Mesenchymal stem cell (in vitro differentiated cells and primary cell): ENCODE measurements around the gene DAB2.

Experiments used
- DNase-seq: peaks from one replicate; pipeline ENCODE4 v3.0.0-alpha.2; 2013
- H2AFZ ChIP-seq: one replicate; pipeline ENCODE4 v1.6.1; 2013; ENCODE audit warnings: low read depth, mild to moderate bottlenecking, control low read depth, inconsistent platforms, low read length, moderate library complexity
- H2AK5ac ChIP-seq: 2 replicates; pipeline ENCODE4 v1.6.1; 2013; ENCODE audit warnings: low read length, moderate library complexity, mild to moderate bottlenecking, inconsistent platforms; ENCODE audit not compliant: severe bottlenecking
- H2BK120ac ChIP-seq: one replicate; pipeline ENCODE4 v1.6.1; 2013; ENCODE audit warnings: low read depth, mild to moderate bottlenecking, inconsistent platforms, low read length, moderate library complexity
- H2BK12ac ChIP-seq, 2 experiments: one replicate each; pipeline ENCODE4 v1.6.1; 2013; ENCODE audit warnings: inconsistent platforms in 2 of 2, low read length in 2 of 2, mild to moderate bottlenecking in 2 of 2, moderate library complexity in 2 of 2, control low read depth in 1 of 2
- H2BK15ac ChIP-seq: one replicate; pipeline ENCODE4 v1.6.1; 2013; ENCODE audit warnings: mild to moderate bottlenecking, low read depth, inconsistent platforms; ENCODE audit not compliant: poor library complexity, severe bottlenecking
- H2BK5ac ChIP-seq: 2 replicates; pipeline ENCODE4 v1.6.1; 2013; ENCODE audit warnings: low read depth, mild to moderate bottlenecking, low read length, control low read depth, inconsistent platforms; ENCODE audit not compliant: poor library complexity, severe bottlenecking
- H3K14ac ChIP-seq, 2 experiments: one replicate each; pipeline ENCODE4 v1.6.1; 2013; ENCODE audit warnings: inconsistent platforms in 2 of 2, low read length in 2 of 2, control low read depth in 1 of 2, mild to moderate bottlenecking in 1 of 2, moderate library complexity in 1 of 2
- H3K18ac ChIP-seq, 2 experiments: one replicate each; pipeline ENCODE4 v1.6.1; 2013; ENCODE audit warnings: inconsistent platforms in 2 of 2, low read length in 2 of 2, control low read depth in 1 of 2, low read depth in 1 of 2, mild to moderate bottlenecking in 1 of 2
- H3K23ac ChIP-seq, 2 experiments: one replicate each; pipeline ENCODE4 v1.6.1; 2013; ENCODE audit warnings: inconsistent platforms in 2 of 2, low read length in 2 of 2, mild to moderate bottlenecking in 2 of 2, moderate library complexity in 2 of 2, control low read depth in 1 of 2
- H3K27ac ChIP-seq: 2 replicates; pipeline ENCODE4 v1.5.1; 2013; ENCODE audit warnings: mild to moderate bottlenecking, moderate library complexity, low read length, control low read depth, inconsistent platforms; ENCODE audit not compliant: poor library complexity, severe bottlenecking
- H3K27me3 ChIP-seq, 2 experiments: 2 replicates each; pipeline versions ENCODE4 v1.6.1 to v1.7.0; 2013; ENCODE audit warnings: low read length in 2 of 2, mild to moderate bottlenecking in 2 of 2, moderate library complexity in 2 of 2, control low read depth in 1 of 2, inconsistent platforms in 1 of 2; ENCODE audit not compliant: control insufficient read depth in 1 of 2, insufficient read depth in 1 of 2
- H3K36me3 ChIP-seq, 2 experiments: 2 replicates each; pipeline versions ENCODE4 v1.6.1 to v1.7.0; 2013; ENCODE audit warnings: low read length in 2 of 2, control low read depth in 1 of 2, inconsistent platforms in 1 of 2, low read depth in 1 of 2, mild to moderate bottlenecking in 1 of 2; ENCODE audit not compliant: insufficient read depth in 2 of 2, control insufficient read depth in 1 of 2
- H3K4ac ChIP-seq, 2 experiments: one replicate each; pipeline ENCODE4 v1.6.1; 2013; ENCODE audit warnings: inconsistent platforms in 2 of 2, low read length in 2 of 2, mild to moderate bottlenecking in 2 of 2, moderate library complexity in 2 of 2, control low read depth in 1 of 2, low read depth in 1 of 2
- H3K4me1 ChIP-seq: 2 replicates; pipeline ENCODE4 v1.6.1; 2013; ENCODE audit warnings: low read depth, low read length, control low read depth; ENCODE audit not compliant: control insufficient read depth, insufficient read depth
- H3K4me2 ChIP-seq: 2 replicates; pipeline ENCODE4 v1.6.1; 2013; ENCODE audit warnings: low read length, mild to moderate bottlenecking, inconsistent platforms; ENCODE audit not compliant: poor library complexity, severe bottlenecking
- H3K4me3 ChIP-seq, 2 experiments: 2 replicates each; pipeline versions ENCODE4 v1.5.1 to v1.7.0; 2013; ENCODE audit warnings: low read length in 2 of 2, mild to moderate bottlenecking in 2 of 2, control low read depth in 1 of 2, low read depth in 1 of 2; ENCODE audit not compliant: insufficient read depth in 1 of 2
- H3K79me1 ChIP-seq: replicated peaks from 2 replicates; pipeline ENCODE4 v1.6.1; 2013; ENCODE audit warnings: mild to moderate bottlenecking, control low read depth, low read length, inconsistent platforms; ENCODE audit not compliant: poor library complexity, severe bottlenecking
- H3K9ac ChIP-seq: 2 replicates; pipeline ENCODE4 v1.7.0; 2013; ENCODE audit warnings: mild to moderate bottlenecking, low read length, moderate library complexity
- H3K9me3 ChIP-seq: 2 replicates; pipeline ENCODE4 v1.7.0; 2013; ENCODE audit warnings: mild to moderate bottlenecking, low read length; ENCODE audit not compliant: control insufficient read depth
- H4K8ac ChIP-seq: one replicate; pipeline ENCODE4 v1.6.1; 2013; ENCODE audit warnings: inconsistent platforms, mild to moderate bottlenecking, low read length, moderate library complexity
- H4K91ac ChIP-seq: one replicate; pipeline ENCODE4 v1.6.1; 2013; ENCODE audit warnings: mild to moderate bottlenecking, low read length, inconsistent platforms
- WGBS: methylation state at CpG from one replicate; pipeline ENCODE4 v1.1.7; 2013; ENCODE audit warnings: mixed read lengths; 5-methylcytosine and 5-hydroxymethylcytosine counted together

DAB2 gene

GRCh38 chr5:39423331-39423751 lies 1.4 kb downstream of the DAB2 start:
- H3K9ac ChIP-seq: peak overlapping the region; percentile 99
- peaks cover 0 to 23% of the 10 kb centered on the region in 2 experiments for H3K36me3 ChIP-seq
- WGBS: 74% methylated on average over 2 of the region's 2 CpGs
- peak overlapping the region in 1 of 2 experiments; percentile 61 for H3K18ac ChIP-seq
- DNase-seq: no peak
- H3K79me1 ChIP-seq: peaks cover 2% of the 10 kb centered on the region
- H3K4ac ChIP-seq: peak overlapping the region in 1 of 2 experiments; percentile 79
- H2BK120ac ChIP-seq: no peak overlapping the region
- no peak overlapping the region for H2AK5ac ChIP-seq
- no peaks in the 10 kb centered on the region for H3K27me3 ChIP-seq
- H3K4me3 ChIP-seq: peak overlapping the region; percentile 27 to 93
- H2AFZ ChIP-seq: no peak overlapping the region
- H3K14ac ChIP-seq: no peak overlapping the region
- no peak overlapping the region for H2BK12ac ChIP-seq
- H3K23ac ChIP-seq: no peak overlapping the region
- H3K9me3 ChIP-seq: no peaks in the 10 kb centered on the region
- no peak overlapping the region for H2BK5ac ChIP-seq
- peak overlapping the region; percentile 98 for H3K27ac ChIP-seq
- peaks cover 11% of the 10 kb centered on the region for H3K4me1 ChIP-seq
- H3K4me2 ChIP-seq: peak overlapping the region; percentile 37
- no peak overlapping the region for H4K91ac ChIP-seq
- no peak overlapping the region for H2BK15ac ChIP-seq
- no peak overlapping the region for H4K8ac ChIP-seq

GRCh38 chr5:39422728-39423285 lies 2.0 kb downstream of the DAB2 start:
- H2AK5ac ChIP-seq: no peak overlapping the region
- H3K27ac ChIP-seq: peak overlapping the region; percentile 98
- peak overlapping the region; percentile 37 for H3K4me2 ChIP-seq
- no peak overlapping the region for H2BK5ac ChIP-seq
- no peak overlapping the region for H2BK120ac ChIP-seq
- H2AFZ ChIP-seq: no peak overlapping the region
- H3K36me3 ChIP-seq: peaks cover 0 to 27% of the 10 kb centered on the region in 2 experiments
- peak overlapping the region in 1 of 2 experiments; percentile 93 for H3K4me3 ChIP-seq
- H4K91ac ChIP-seq: peak overlapping the region; percentile 25
- no peaks in the 10 kb centered on the region for H3K9me3 ChIP-seq
- no peak overlapping the region for H2BK12ac ChIP-seq
- H2BK15ac ChIP-seq: no peak overlapping the region
- H3K14ac ChIP-seq: no peak overlapping the region
- H3K79me1 ChIP-seq: peaks cover 2% of the 10 kb centered on the region
- peak overlapping the region in 1 of 2 experiments; percentile 46 for H3K23ac ChIP-seq
- no peak for DNase-seq
- no peaks in the 10 kb centered on the region for H3K27me3 ChIP-seq
- H4K8ac ChIP-seq: no peak overlapping the region
- 79% methylated on average over 1 of the region's 2 CpGs for WGBS
- H3K4ac ChIP-seq: no peak overlapping the region
- H3K4me1 ChIP-seq: peaks cover 11% of the 10 kb centered on the region
- peak overlapping the region in 1 of 2 experiments; percentile 50 for H3K18ac ChIP-seq
- H3K9ac ChIP-seq: peak overlapping the region; percentile 99

GRCh38 chr5:39422036-39422606 lies 2.7 kb downstream of the DAB2 start:
- no peak overlapping the region for H2BK120ac ChIP-seq
- H2AFZ ChIP-seq: no peak overlapping the region
- peaks cover 0 to 34% of the 10 kb centered on the region in 2 experiments for H3K36me3 ChIP-seq
- peak overlapping the region in 1 of 2 experiments; percentile 93 for H3K4me3 ChIP-seq
- no peak overlapping the region for H2AK5ac ChIP-seq
- no peak overlapping the region for H4K8ac ChIP-seq
- H4K91ac ChIP-seq: no peak overlapping the region
- no peaks in the 10 kb centered on the region for H3K9me3 ChIP-seq
- H3K14ac ChIP-seq: no peak overlapping the region
- H2BK5ac ChIP-seq: no peak overlapping the region
- H3K18ac ChIP-seq: peak overlapping the region in 1 of 2 experiments; percentile 50
- no peak overlapping the region for H3K4ac ChIP-seq
- H3K4me1 ChIP-seq: peaks cover 11% of the 10 kb centered on the region
- H3K23ac ChIP-seq: no peak overlapping the region
- H2BK15ac ChIP-seq: no peak overlapping the region
- no peak for DNase-seq
- peak overlapping the region; percentile 99 for H3K9ac ChIP-seq
- 89% methylated on average over 3 of the region's 3 CpGs for WGBS
- H3K4me2 ChIP-seq: peak overlapping the region; percentile 37
- no peak overlapping the region for H2BK12ac ChIP-seq
- H3K27ac ChIP-seq: peak overlapping the region; percentile 98
- no peaks in the 10 kb centered on the region for H3K27me3 ChIP-seq
- peaks cover 2% of the 10 kb centered on the region for H3K79me1 ChIP-seq

GRCh38 chr5:39420482-39421145 lies 4.2 kb downstream of the DAB2 start:
- 60% methylated on average over 6 of the region's 6 CpGs for WGBS
- H3K27ac ChIP-seq: peak overlapping the region; percentile 30
- peaks cover 0 to 49% of the 10 kb centered on the region in 2 experiments for H3K36me3 ChIP-seq
- H2BK15ac ChIP-seq: no peak overlapping the region
- peaks cover 7% of the 10 kb centered on the region for H3K4me1 ChIP-seq
- no peak overlapping the region for H2AK5ac ChIP-seq
- H3K18ac ChIP-seq: no peak overlapping the region
- peak overlapping the region; percentile 99 for H3K9ac ChIP-seq
- no peak overlapping the region for H3K23ac ChIP-seq
- no peak overlapping the region for H2BK5ac ChIP-seq
- no peak overlapping the region for H2BK12ac ChIP-seq
- H3K4me3 ChIP-seq: peak overlapping the region in 1 of 2 experiments; percentile 93
- DNase-seq: peak; percentile 52
- no peak overlapping the region for H2BK120ac ChIP-seq
- H3K4ac ChIP-seq: no peak overlapping the region
- H3K79me1 ChIP-seq: no peaks in the 10 kb centered on the region
- peak overlapping the region; percentile 7 for H4K8ac ChIP-seq
- no peak overlapping the region for H2AFZ ChIP-seq
- no peaks in the 10 kb centered on the region for H3K27me3 ChIP-seq
- H3K14ac ChIP-seq: no peak overlapping the region
- no peaks in the 10 kb centered on the region for H3K9me3 ChIP-seq
- no peak overlapping the region for H4K91ac ChIP-seq
- peak overlapping the region; percentile 51 for H3K4me2 ChIP-seq
